ENCODE measurements around the gene MOB3A. TPM values are rescaled to one million over a fixed set of nuclear protein-coding genes. Genes with fewer than 3 reads are reported as not detected.

MOB3A gene
- total and polyA plus RNA-seq, 4 donors: 3.4 to 8.7 (median 6.5) TPM

DNA sequence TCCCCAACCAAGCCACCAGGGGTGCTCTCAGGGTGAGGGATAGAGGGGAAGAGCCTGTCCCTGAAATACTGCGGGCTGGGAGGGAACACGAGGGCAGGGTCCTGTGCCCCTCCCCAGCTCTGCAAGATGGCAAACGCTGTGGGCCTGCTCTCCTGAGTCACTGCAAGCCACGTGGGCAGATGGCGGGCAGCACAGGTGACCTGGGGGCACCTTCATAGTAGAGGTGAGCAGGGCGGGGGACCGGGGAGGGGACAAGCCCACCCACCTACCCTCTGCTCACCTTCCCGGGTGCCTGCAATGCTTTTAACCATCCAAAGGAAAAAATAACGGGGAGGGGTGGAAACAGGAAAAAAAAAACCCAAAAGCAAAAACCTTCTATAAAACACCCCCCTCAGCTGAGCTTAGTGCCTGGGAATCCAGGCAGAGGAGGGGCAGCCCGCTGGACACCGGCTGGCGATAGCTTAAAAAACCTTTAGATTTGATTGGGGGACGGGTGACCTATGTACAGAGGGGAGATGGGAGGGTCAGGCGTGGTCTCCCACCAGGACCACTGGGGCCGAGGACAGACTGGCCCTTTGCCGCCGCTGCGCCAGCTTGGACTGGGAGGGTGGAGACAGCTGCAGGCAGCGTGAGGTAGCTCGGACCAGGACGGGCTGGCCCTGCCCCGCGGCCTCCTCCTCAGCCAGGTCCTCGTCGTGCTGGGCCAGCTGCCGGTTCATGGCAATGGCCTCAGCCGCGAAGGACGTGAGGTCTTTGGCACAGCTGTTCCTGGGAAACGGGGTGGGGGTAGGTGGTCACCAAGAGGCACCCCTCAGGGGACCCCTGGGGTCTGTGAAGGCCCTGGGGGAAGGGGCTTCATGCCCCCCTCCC is 56.8 kb downstream of the MOB3A start (continued):
- TF ChIP-seq, protein P1, sequence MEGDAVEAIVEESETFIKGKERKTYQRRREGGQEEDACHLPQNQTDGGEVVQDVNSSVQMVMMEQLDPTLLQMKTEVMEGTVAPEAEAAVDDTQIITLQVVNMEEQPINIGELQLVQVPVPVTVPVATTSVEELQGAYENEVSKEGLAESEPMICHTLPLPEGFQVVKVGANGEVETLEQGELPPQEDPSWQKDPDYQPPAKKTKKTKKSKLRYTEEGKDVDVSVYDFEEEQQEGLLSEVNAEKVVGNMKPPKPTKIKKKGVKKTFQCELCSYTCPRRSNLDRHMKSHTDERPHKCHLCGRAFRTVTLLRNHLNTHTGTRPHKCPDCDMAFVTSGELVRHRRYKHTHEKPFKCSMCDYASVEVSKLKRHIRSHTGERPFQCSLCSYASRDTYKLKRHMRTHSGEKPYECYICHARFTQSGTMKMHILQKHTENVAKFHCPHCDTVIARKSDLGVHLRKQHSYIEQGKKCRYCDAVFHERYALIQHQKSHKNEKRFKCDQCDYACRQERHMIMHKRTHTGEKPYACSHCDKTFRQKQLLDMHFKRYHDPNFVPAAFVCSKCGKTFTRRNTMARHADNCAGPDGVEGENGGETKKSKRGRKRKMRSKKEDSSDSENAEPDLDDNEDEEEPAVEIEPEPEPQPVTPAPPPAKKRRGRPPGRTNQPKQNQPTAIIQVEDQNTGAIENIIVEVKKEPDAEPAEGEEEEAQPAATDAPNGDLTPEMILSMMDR (IDR thresholded peaks at IDR 0.05; ENCODE audit: low read depth, low read length, missing input control): no peak

GRCh38 chr19:2038284-2039088 is 57.6 kb downstream of the MOB3A start:
- TF ChIP-seq TAF1 (conservative IDR thresholded peaks at IDR 0.05): no peak
- TF ChIP-seq, protein P2, sequence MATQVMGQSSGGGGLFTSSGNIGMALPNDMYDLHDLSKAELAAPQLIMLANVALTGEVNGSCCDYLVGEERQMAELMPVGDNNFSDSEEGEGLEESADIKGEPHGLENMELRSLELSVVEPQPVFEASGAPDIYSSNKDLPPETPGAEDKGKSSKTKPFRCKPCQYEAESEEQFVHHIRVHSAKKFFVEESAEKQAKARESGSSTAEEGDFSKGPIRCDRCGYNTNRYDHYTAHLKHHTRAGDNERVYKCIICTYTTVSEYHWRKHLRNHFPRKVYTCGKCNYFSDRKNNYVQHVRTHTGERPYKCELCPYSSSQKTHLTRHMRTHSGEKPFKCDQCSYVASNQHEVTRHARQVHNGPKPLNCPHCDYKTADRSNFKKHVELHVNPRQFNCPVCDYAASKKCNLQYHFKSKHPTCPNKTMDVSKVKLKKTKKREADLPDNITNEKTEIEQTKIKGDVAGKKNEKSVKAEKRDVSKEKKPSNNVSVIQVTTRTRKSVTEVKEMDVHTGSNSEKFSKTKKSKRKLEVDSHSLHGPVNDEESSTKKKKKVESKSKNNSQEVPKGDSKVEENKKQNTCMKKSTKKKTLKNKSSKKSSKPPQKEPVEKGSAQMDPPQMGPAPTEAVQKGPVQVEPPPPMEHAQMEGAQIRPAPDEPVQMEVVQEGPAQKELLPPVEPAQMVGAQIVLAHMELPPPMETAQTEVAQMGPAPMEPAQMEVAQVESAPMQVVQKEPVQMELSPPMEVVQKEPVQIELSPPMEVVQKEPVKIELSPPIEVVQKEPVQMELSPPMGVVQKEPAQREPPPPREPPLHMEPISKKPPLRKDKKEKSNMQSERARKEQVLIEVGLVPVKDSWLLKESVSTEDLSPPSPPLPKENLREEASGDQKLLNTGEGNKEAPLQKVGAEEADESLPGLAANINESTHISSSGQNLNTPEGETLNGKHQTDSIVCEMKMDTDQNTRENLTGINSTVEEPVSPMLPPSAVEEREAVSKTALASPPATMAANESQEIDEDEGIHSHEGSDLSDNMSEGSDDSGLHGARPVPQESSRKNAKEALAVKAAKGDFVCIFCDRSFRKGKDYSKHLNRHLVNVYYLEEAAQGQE (IDR thresholded peaks at IDR 0.05): no peak
- TF ChIP-seq, protein P3, sequence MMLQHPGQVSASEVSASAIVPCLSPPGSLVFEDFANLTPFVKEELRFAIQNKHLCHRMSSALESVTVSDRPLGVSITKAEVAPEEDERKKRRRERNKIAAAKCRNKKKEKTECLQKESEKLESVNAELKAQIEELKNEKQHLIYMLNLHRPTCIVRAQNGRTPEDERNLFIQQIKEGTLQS (IDR thresholded peaks at IDR 0.05): no peak
- TF ChIP-seq ZBTB33 (IDR thresholded peaks at IDR 0.05): no peak
- TF ChIP-seq RXRA (IDR thresholded peaks at IDR 0.05): no peak
- no peak for TF ChIP-seq JUND (IDR thresholded peaks at IDR 0.05)
- no peak for TF ChIP-seq YY1 (IDR thresholded peaks at IDR 0.05)
- TF ChIP-seq RAD21 (IDR thresholded peaks at IDR 0.05): no peak
- no peak for TF ChIP-seq FOXA1 (IDR thresholded peaks at IDR 0.05)
- no peak for TF ChIP-seq GABPA (IDR thresholded peaks at IDR 0.05 in 1 of 2, conservative IDR thresholded peaks at IDR 0.05 in 1 of 2)
- Histone ChIP-seq H3K4me1 (ENCODE audit: control insufficient read depth in 4 of 4, insufficient read depth in 4 of 4, low read length in 3 of 4) (peaks cover 18 to 32% (median 24%) of the 10 kb centered on the region in 4 donors), H3K9ac (ENCODE audit: low read depth in 1 of 2, low read length in 2 of 2) (no peak overlapping the region), H3K4me3 (ENCODE audit: low read depth in 1 of 3, low read length in 3 of 3) (no peak overlapping the region), H3K27me3 (ENCODE audit: control insufficient read depth in 4 of 4, insufficient read depth in 4 of 4, low read length in 3 of 4) (no peaks in the 10 kb centered on the region), H3K9me3 (ENCODE audit: control insufficient read depth in 4 of 4, low read length in 3 of 4) (peaks cover 0 to 9% (median 2%) of the 10 kb centered on the region in 4 donors), H3K36me3 (ENCODE audit: control insufficient read depth in 4 of 4, insufficient read depth in 3 of 4, low read depth in 1 of 4, low read length in 3 of 4) (peaks cover 6 to 25% (median 15%) of the 10 kb centered on the region in 4 donors), H3K27ac (ENCODE audit: low read depth in 1 of 2, low read length in 2 of 2) (no peak overlapping the region)
- 88% methylated on average over 44 of the region's 44 CpGs for WGBS
- DNase-seq (ENCODE audit: low spot score): peak; percentile 34
